HFFc6 (cell line): Measurements from ENCODE around the gene MASP2. TPM values are rescaled to one million over a fixed set of nuclear protein-coding genes. Genes with fewer than 3 reads are reported as not detected.
"Not testable (repeated sequence)": the region's sequence is repeated elsewhere in the genome, so short reads cannot be mapped to it uniquely, and the experiment has no call there.

ENCODE experiments used
- DNase-seq: peaks from one replicate; pipeline ENCODE4 v3.0.0-alpha.2; 2018
- H3K27ac Mint-ChIP-seq: 2 replicates; pipeline ENCODE4 v1.8.0; 2020; ENCODE audit warnings: mild to moderate bottlenecking, mixed read lengths
- H3K27me3 Mint-ChIP-seq: 2 replicates; pipeline ENCODE4 v1.8.0; 2021; ENCODE audit warnings: mild to moderate bottlenecking, moderate library complexity, mixed read lengths; ENCODE audit not compliant: insufficient read depth
- H3K36me3 Mint-ChIP-seq: 2 replicates; pipeline ENCODE4 v1.8.0; 2021; ENCODE audit warnings: low read depth, mixed read lengths
- H3K4me1 Mint-ChIP-seq: 2 replicates; pipeline ENCODE4 v1.8.0; 2020; ENCODE audit warnings: low read depth, mixed read lengths
- H3K4me3 Mint-ChIP-seq: 2 replicates; pipeline ENCODE4 v1.8.0; 2020; ENCODE audit warnings: mild to moderate bottlenecking, moderate library complexity, mixed read lengths
- H3K9me3 Mint-ChIP-seq: 2 replicates; pipeline ENCODE4 v1.8.0; 2020; ENCODE audit warnings: mild to moderate bottlenecking, mixed read lengths
- CTCF ChIP-seq: fragments of 200-600 bp; sonication (generic); IDR thresholded peaks from 2 replicates; pipeline ENCODE4 v1.5.0; 2021; ENCODE audit warnings: antibody characterized with exemption, mild to moderate bottlenecking
- total RNA-seq, 6 experiments: library from RNA; stranded (reverse); fragmentation: NEBNext Ultra II Directional; extraction: Animal tissue kit (Norgen Biotek cat#: 25700); gene quantifications; 2 replicates in 1 of 6; 3 replicates in 5 of 6; pipeline ENCODE4 v1.2.3, GENCODE V29; 2021

MASP2 gene
- total RNA-seq, 6 experiments from 2014 or later = 0.12 TPM; not detected in 5

GRCh38 chr1:11024154-11024873 is 22.7 kb downstream of the MASP2 start:
- Mint-ChIP-seq H3K9me3 (no peaks in the 10 kb centered on the region), H3K4me3 (no peak overlapping the region), H3K27ac (no peak overlapping the region), H3K4me1 (peaks cover 22% of the 10 kb centered on the region), H3K27me3 (no peaks in the 10 kb centered on the region), H3K36me3 (peaks cover 53% of the 10 kb centered on the region)
- no peak for DNase-seq
- TF ChIP-seq CTCF = no peak

- peaks cover 60% of the 10 kb centered on the region for H3K36me3 Mint-ChIP-seq
- no peak for DNase-seq
- H3K27me3 Mint-ChIP-seq = no peaks in the 10 kb centered on the region
- H3K27ac Mint-ChIP-seq = peak overlapping the region; percentile 2; the same call in 1 of the 2 replicates
- no peak for TF ChIP-seq CTCF
- H3K4me1 Mint-ChIP-seq = peaks cover 22% of the 10 kb centered on the region
- H3K4me3 Mint-ChIP-seq = no peak overlapping the region
- no peaks in the 10 kb centered on the region for H3K9me3 Mint-ChIP-seq
These were observed 23.8 kb downstream of the MASP2 start for GRCh38 chr1:11023201-11023600.

GRCh38 chr1:11019971-11020370 is 27.1 kb downstream of the MASP2 start:
- peaks cover 20% of the 10 kb centered on the region for H3K4me1 Mint-ChIP-seq
- TF ChIP-seq CTCF = no peak
- H3K36me3 Mint-ChIP-seq = peaks cover 52% of the 10 kb centered on the region
- DNase-seq = no peak
- H3K9me3 Mint-ChIP-seq = no peaks in the 10 kb centered on the region
- H3K27me3 Mint-ChIP-seq = no peaks in the 10 kb centered on the region
- H3K27ac Mint-ChIP-seq = no peak overlapping the region
- H3K4me3 Mint-ChIP-seq = no peak overlapping the region

GRCh38 chr1:11019358-11019757 is 27.7 kb downstream of the MASP2 start:
- H3K9me3 Mint-ChIP-seq, DNase-seq, H3K27me3 Mint-ChIP-seq, H3K27ac Mint-ChIP-seq, H3K4me3 Mint-ChIP-seq: not testable (repeated sequence)
- Mint-ChIP-seq H3K36me3 (peaks cover 52% of the 10 kb centered on the region), H3K4me1 (peaks cover 18% of the 10 kb centered on the region)

GRCh38 chr1:11013160-11013531 is 33.9 kb downstream of the MASP2 start:
- Mint-ChIP-seq H3K27me3 (no peaks in the 10 kb centered on the region; the same call in 1 of the 2 replicates), H3K27ac (peak overlapping the region; percentile 84), H3K36me3 (peaks cover 26% of the 10 kb centered on the region), H3K4me3 (peak overlapping the region; percentile 92), H3K4me1 (peaks cover 12% of the 10 kb centered on the region), H3K9me3 (no peaks in the 10 kb centered on the region)
- no peak for TF ChIP-seq CTCF
- DNase-seq = peak; percentile 32

GRCh38 chr1:11012260-11013159 is 34.5 kb downstream of the MASP2 start, which contains the start of gene TARDBP:
TARDBP (plus strand) TSS chr1:11012654; CDS start chr1:11013728, 1,074 bp downstream.
- no peaks in the 10 kb centered on the region for H3K9me3 Mint-ChIP-seq
- no peaks in the 10 kb centered on the region; the same call in 1 of the 2 replicates for H3K27me3 Mint-ChIP-seq
- H3K4me1 Mint-ChIP-seq = peaks cover 12% of the 10 kb centered on the region
- H3K4me3 Mint-ChIP-seq = peak within 1 kb of the TSS; percentile 92
- peak; percentile 78 for DNase-seq
- peak within 1 kb of the TSS; percentile 100 for H3K27ac Mint-ChIP-seq
- peaks cover 25% of the 10 kb centered on the region for H3K36me3 Mint-ChIP-seq
- TF ChIP-seq CTCF = no peak
